Measurements from ENCODE around the gene MTX1. TPM values are rescaled to one million over a fixed set of nuclear protein-coding genes. Genes with fewer than 3 reads are reported as not detected.

Gene MTX1
- total and polyA plus RNA-seq, 9 of the 15 experiments (the other 6 are each of a cell fraction or from before 2014, with no cell fraction given), result 29.1 to 98.4 (median 66.9) TPM

GRCh38 chr1:155207806-155208540 lies 522 bp upstream of the MTX1 start, which contains the start of gene THBS3 (continued):
- TF ChIP-seq RAD51 (IDR thresholded peaks at IDR 0.05; ENCODE audit: borderline replicate concordance, low read depth) (no peak), TEAD2 (tag; IDR thresholded peaks at IDR 0.05) (no peak), POLR2B (IDR thresholded peaks at IDR 0.05; ENCODE audit: low read depth, partially characterized antibody) (peak; percentile 66), EWSR1 (IDR thresholded peaks at IDR 0.05; ENCODE audit: borderline replicate concordance, low read depth, partially characterized antibody) (no peak), ZBTB26 (CRISPR knock-in tag; IDR thresholded peaks at IDR 0.05) (peak; percentile 25; the same call in 1 of the 2 replicates), MCM2 (IDR thresholded peaks at IDR 0.05; ENCODE audit: low read depth) (no peak), AFF1 (IDR thresholded peaks at IDR 0.05; ENCODE audit: low read depth in 1 of 2, partially characterized antibody in 2 of 2) (peak in 1 of 2 experiments; percentile 42), CREB3L1 (IDR thresholded peaks at IDR 0.05; ENCODE audit: borderline replicate concordance, low read depth) (no peak), ZBTB2 (IDR thresholded peaks at IDR 0.05) (no peak), NCOA2 (IDR thresholded peaks at IDR 0.05; ENCODE audit: partially characterized antibody in 2 of 2) (no peak), HDAC2 (IDR thresholded peaks at IDR 0.05) (no peak), RREB1 (CRISPR knock-in tag; IDR thresholded peaks at IDR 0.05) (no peak)

All from K562 (cell line).